ENCODE measurements around the gene C2CD4D. TPM values are rescaled to one million over a fixed set of nuclear protein-coding genes. Genes with fewer than 3 reads are reported as not detected.

Gene C2CD4D
- total and polyA plus RNA-seq, 2 of the 13 experiments (the other 11 are each of a cell fraction or from before 2014, with no cell fraction given) = not detected

DNA sequence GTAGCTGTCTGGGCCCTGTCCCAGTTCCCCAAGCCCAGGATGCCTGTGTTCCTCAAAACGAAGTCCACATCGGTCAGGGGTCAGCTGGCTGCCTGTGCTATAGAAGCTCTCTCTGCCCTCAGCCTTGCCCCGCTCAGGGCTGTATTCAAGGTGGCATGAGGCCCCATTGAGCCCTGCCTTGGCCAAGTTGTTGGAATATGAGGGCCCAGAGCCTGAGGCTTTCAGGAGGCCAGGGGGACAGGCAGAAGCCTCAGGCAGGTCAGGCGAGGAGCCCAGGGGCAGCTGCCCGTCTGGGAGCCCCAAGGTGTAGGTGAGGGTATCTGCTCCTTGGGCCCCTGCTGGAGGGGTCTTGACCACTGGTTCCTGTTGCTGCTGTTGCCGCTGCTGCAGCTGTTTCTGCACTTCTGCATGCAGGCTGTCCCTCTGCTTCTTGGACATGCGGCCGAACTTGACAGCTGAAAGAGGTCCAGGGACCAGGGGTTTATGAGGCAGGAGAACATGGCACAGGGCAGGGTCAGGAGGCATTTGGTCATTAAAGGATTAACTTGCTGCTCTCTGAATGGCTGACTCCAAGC lies 24.6 kb downstream of the C2CD4D start:
- in situ Hi-C loops (cut with HindIII; ENCODE audit: extremely low pct_ligation_motif_present, low pct_unique_long_range_greater_than_20kb) = no loop called here
- H4K20me1 ChIP-seq (ENCODE audit: insufficient read depth, low read length) = no peaks in the 10 kb centered on the region
- no peaks in the 10 kb centered on the region for H3K79me2 ChIP-seq (ENCODE audit: insufficient read depth, low read length)
- H2AFZ ChIP-seq (ENCODE audit: low read length) = no peak overlapping the region
- H3K9ac ChIP-seq (ENCODE audit: insufficient read depth, low read depth, low read length) = no peak overlapping the region
- TF ChIP-seq, protein P1, sequence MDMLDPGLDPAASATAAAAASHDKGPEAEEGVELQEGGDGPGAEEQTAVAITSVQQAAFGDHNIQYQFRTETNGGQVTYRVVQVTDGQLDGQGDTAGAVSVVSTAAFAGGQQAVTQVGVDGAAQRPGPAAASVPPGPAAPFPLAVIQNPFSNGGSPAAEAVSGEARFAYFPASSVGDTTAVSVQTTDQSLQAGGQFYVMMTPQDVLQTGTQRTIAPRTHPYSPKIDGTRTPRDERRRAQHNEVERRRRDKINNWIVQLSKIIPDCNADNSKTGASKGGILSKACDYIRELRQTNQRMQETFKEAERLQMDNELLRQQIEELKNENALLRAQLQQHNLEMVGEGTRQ (IDR thresholded peaks at IDR 0.05; ENCODE audit: low read depth, low read length) = no peak
- TF ChIP-seq, protein P1 (CRISPR knock-in tag; IDR thresholded peaks at IDR 0.05; ENCODE audit: borderline replicate concordance) = no peak
- TF ChIP-seq ZFP62 (CRISPR knock-in tag; IDR thresholded peaks at IDR 0.05) = no peak
- H3K9me3 ChIP-seq (ENCODE audit: low read length) = no peaks in the 10 kb centered on the region
- no TSS peak for BruUV-seq (replicated peaks)
- no peak overlapping the region for H3K4me3 ChIP-seq (replicated peaks in 1 of 3; ENCODE audit: insufficient read depth in 1 of 3, low read depth in 2 of 3, low read length in 3 of 3)
- H3K36me3 ChIP-seq (replicated peaks in 1 of 2; ENCODE audit: control insufficient read depth in 1 of 2, insufficient read depth in 2 of 2, low read length in 2 of 2) = no peaks in the 10 kb centered on the region
- H3K27me3 ChIP-seq (ENCODE audit: control insufficient read depth in 1 of 2, insufficient read depth in 2 of 2, low read length in 2 of 2) = no peaks in the 10 kb centered on the region
- H3K27ac ChIP-seq (ENCODE audit: extremely low read length, insufficient read depth, low read length) = no peak overlapping the region
- 88% methylated on average over 4 of the region's 8 CpGs for WGBS (ENCODE audit: low lambda C conversion rate)
- intact Hi-C loops (cut with micrococcal nuclease; ENCODE audit: unreplicated experiment) = no loop called here
- H3K4me1 ChIP-seq (ENCODE audit: insufficient read depth, low read length) = 0 out of 2 replicates have a peak, but pooled peaks cover under 1% of the 10 kb centered on the region
- ChIA-PET CTCF (ENCODE audit: low intra/inter-chr PET ratio, low total read pairs) (no interaction called here), POLR2A (no interaction called here)
- no peak overlapping the region for H3K4me2 ChIP-seq (ENCODE audit: low read depth, low read length)
- no peak for FAIRE-seq
- ATAC-seq = no peak
- DNase-seq (ENCODE audit: low spot score) = no peak

DNA sequence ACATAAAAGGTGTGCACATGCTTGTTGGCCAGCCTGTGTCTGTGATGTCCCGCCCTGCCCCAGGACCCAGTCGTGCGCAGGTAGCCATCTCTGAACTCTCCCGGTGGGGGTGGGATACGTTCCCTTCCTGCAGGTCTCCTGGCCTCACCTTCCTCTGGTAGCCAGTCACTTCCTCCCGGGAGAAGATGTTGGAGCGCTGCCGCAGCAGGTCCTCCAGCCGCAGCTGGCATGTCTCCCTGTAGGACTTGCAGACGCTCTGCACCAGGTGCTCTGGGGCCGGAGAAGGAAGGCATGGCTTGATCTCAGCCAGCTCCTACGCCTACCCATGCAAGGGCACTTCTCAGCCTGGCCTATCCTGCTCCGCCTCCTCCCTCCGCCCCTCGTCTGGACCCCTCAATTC lies 25.2 kb downstream of the C2CD4D start:
- Histone ChIP-seq H3K9ac (ENCODE audit: insufficient read depth, low read depth, low read length) (no peak overlapping the region), H3K4me1 (ENCODE audit: insufficient read depth, low read length) (peaks cover 7% of the 10 kb centered on the region; the same call in 1 of the 2 replicates), H3K36me3 (replicated peaks in 1 of 2; ENCODE audit: control insufficient read depth in 1 of 2, insufficient read depth in 2 of 2, low read length in 2 of 2) (no peaks in the 10 kb centered on the region), H3K4me2 (ENCODE audit: low read depth, low read length) (no peak overlapping the region), H3K27me3 (ENCODE audit: control insufficient read depth in 1 of 2, insufficient read depth in 2 of 2, low read length in 2 of 2) (no peaks in the 10 kb centered on the region), H4K20me1 (ENCODE audit: insufficient read depth, low read length) (no peaks in the 10 kb centered on the region), H3K4me3 (replicated peaks in 1 of 3; ENCODE audit: insufficient read depth in 1 of 3, low read depth in 2 of 3, low read length in 3 of 3) (no peak overlapping the region), H3K9me3 (ENCODE audit: low read length) (no peaks in the 10 kb centered on the region), H2AFZ (ENCODE audit: low read length) (no peak overlapping the region), H3K27ac (ENCODE audit: extremely low read length, insufficient read depth, low read length) (no peak overlapping the region), H3K79me2 (ENCODE audit: insufficient read depth, low read length) (no peaks in the 10 kb centered on the region)
- no TSS peak for BruUV-seq (replicated peaks)
- ATAC-seq (no peak), DNase-seq (ENCODE audit: low spot score) (no peak), FAIRE-seq (no peak)
- in situ Hi-C loops (cut with HindIII; ENCODE audit: extremely low pct_ligation_motif_present, low pct_unique_long_range_greater_than_20kb) = no loop called here
- CTCF ChIA-PET (ENCODE audit: low intra/inter-chr PET ratio, low total read pairs) = no interaction called here
- POLR2A ChIA-PET = no interaction called here
- WGBS (ENCODE audit: low lambda C conversion rate) = 94% methylated on average over 8 of the region's 15 CpGs
- intact Hi-C loops (cut with micrococcal nuclease; ENCODE audit: unreplicated experiment) = no loop called here
- TF ChIP-seq ZMYM3 (CRISPR knock-in tag; IDR thresholded peaks at IDR 0.05) = no peak
- no peak for TF ChIP-seq NFRKB (IDR thresholded peaks at IDR 0.05)
- no peak for TF ChIP-seq HOXA9 (CRISPR knock-in tag; IDR thresholded peaks at IDR 0.05; ENCODE audit: borderline replicate concordance)
- no peak for TF ChIP-seq ARNTL (CRISPR knock-in tag; IDR thresholded peaks at IDR 0.05)
- no peak for TF ChIP-seq ZNF598 (CRISPR knock-in tag; IDR thresholded peaks at IDR 0.05; ENCODE audit: borderline replicate concordance)
- no peak for TF ChIP-seq RXRB (CRISPR knock-in tag; IDR thresholded peaks at IDR 0.05; ENCODE audit: borderline replicate concordance)
- TF ChIP-seq ZNF546 (CRISPR knock-in tag; conservative IDR thresholded peaks at IDR 0.05) = no peak
- no peak for TF ChIP-seq ZNF678 (CRISPR knock-in tag; IDR thresholded peaks at IDR 0.05)
- TF ChIP-seq HOXD1 (CRISPR knock-in tag; IDR thresholded peaks at IDR 0.05) = no peak
- TF ChIP-seq, protein P2, sequence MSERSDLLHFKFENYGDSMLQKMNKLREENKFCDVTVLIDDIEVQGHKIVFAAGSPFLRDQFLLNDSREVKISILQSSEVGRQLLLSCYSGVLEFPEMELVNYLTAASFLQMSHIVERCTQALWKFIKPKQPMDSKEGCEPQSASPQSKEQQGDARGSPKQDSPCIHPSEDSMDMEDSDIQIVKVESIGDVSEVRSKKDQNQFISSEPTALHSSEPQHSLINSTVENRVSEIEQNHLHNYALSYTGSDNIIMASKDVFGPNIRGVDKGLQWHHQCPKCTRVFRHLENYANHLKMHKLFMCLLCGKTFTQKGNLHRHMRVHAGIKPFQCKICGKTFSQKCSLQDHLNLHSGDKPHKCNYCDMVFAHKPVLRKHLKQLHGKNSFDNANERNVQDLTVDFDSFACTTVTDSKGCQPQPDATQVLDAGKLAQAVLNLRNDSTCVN (CRISPR knock-in tag; IDR thresholded peaks at IDR 0.05; ENCODE audit: borderline replicate concordance) = no peak
- no peak for TF ChIP-seq ELF4 (CRISPR knock-in tag; IDR thresholded peaks at IDR 0.05; ENCODE audit: borderline replicate concordance)
- TF ChIP-seq NCOA5 (CRISPR knock-in tag; IDR thresholded peaks at IDR 0.05) = no peak
- no peak for TF ChIP-seq ZNF549 (CRISPR knock-in tag; IDR thresholded peaks at IDR 0.05)
- TF ChIP-seq RFXAP (CRISPR knock-in tag; IDR thresholded peaks at IDR 0.05; ENCODE audit: borderline replicate concordance) = no peak
- TF ChIP-seq POLR2A (IDR thresholded peaks at IDR 0.05; ENCODE audit: insufficient read depth in 1 of 2, low read depth in 2 of 2, low read length in 2 of 2) = no peak
- no peak for TF ChIP-seq ZNF282 (IDR thresholded peaks at IDR 0.05; ENCODE audit: partially characterized antibody)

Measured in HepG2 (cell line).